CD4-positive, alpha-beta T cell treated with Interleukin-17A for 1 hour (primary cell): ENCODE measurements around the gene RAP1A.
"Not testable (repeated sequence)": the region's sequence is repeated elsewhere in the genome, so short reads cannot be mapped to it uniquely, and the experiment has no call there.

Experiments used
- DNase-seq: peaks from one replicate; pipeline ENCODE4 v3.0.0-alpha.2; 2020

Gene RAP1A

DNA sequence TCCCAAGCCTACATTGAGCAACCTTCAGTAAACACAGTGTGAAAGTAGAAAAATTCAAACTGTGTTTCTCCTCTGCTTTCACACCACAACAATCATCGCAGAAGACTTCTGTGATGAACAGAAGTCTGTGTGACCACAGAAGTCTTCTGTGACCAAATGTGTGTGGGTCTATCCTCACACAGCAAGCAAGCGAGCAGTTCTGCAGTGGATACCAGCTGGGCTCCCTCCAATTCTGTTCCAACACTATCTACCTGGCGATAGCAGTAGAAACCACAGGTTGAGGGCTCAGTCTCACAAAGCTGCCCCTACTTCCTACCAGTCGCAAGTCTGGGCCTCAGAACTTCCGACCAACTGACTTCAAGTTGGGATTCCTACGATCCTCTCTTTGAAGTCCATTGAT lies 21.0 kb upstream of the RAP1A start:
- peak; percentile 56 for DNase-seq

DNA sequence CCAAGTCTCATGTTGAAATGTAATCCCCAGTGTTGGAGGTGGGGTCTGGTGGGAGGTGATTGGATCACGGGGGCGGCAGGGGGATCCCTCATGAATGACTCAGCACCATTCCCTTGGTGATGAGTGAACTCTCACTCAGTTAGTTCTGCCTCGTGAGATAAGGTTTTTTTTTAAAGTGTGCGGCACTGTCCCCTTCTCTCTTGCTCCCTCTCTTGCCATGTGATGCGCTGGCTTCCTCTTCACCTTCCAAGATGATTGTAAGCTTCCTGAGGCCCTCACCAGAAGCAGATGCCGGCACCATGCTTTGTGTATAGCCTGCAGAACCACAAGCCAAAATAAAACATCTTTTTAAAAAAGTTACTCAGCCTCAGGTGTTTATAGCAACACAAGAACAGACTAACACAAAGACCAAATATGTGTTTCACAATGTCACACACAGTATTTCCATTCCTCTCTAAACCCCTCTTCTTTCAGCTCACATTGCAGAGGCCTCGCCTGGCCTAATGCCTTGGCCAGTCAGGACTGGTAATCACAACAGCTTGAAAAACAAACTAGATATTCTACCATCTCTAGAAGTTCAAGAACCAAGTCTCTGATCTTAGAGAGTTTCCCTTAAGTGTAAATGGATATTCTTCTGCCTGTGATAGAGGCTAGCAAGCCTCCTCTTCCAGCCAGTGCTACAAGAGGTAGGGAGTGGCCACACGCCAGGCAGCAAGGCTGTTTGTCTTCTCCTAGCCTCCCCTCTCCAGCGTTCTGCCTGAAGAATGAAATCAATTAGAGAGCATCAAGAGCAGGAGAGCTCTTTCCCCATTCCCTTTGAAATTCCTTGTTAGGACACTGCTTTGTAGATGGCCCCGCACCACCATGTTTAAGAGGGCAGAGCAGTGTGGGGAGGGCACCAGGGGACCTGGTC lies 19.6 kb upstream of the RAP1A start:
- DNase-seq = no peak

DNA sequence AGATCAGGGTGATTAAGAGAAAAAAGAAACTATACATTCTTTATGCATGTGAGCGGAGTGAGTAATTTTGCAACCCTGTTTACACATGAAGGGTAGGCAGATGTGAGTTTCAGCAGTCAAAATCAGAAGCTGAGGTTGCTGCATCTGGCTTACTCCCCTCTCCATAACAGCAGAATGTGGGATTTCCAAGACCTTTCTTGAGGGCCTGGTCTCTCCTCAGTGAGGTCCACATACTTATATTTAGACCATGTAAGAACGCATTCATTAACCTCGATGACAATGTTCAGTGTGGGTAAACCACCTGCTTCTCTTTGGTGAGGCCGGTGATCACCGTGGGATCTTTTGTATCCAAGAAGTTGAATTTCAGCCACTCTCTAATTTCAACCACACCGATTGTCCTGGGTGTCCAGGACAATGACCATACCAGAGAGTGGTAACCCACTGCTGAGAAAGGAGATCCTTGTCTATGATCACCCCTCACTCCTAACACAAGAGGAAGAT lies 18.7 kb upstream of the RAP1A start:
- DNase-seq = no peak

DNA sequence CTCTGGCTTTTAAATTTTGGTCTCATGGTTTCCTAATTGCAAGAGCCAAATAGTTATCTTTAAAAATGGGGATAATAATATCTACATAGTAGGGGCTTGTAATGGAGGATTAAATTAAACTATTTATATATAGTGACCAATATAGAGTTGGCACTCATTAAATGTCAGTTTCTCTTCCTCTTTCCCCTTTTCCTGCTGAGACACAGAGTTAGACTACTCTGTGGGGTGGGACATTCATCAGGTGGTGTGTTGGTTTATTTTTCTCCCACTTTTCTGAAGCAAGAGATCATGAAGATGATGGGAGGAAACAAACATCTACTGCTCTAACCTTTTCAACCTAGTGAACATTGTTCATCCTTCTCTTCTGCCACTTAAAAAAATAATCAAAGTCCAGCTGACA lies 17.3 kb upstream of the RAP1A start:
- DNase-seq = no peak

DNA sequence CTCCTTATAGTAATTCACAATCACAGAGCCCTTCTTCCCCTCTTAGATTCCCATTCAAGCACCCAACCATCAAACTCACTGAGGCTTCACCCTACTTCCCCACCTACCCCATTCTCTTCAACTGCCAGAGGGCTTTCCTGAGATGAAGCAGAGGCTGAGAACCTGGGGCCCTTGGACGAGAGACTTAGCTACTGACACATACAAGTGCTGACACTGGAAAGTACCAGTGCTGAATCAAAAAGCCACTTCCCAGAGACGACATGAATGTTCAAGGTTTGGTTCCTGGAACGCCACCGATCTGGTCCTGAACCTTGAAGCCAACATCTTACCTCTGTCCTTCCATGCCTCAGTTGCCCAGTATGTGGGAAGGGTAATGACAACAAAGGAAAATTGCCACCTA lies 16.6 kb upstream of the RAP1A start:
- DNase-seq = peak; percentile 30

DNA sequence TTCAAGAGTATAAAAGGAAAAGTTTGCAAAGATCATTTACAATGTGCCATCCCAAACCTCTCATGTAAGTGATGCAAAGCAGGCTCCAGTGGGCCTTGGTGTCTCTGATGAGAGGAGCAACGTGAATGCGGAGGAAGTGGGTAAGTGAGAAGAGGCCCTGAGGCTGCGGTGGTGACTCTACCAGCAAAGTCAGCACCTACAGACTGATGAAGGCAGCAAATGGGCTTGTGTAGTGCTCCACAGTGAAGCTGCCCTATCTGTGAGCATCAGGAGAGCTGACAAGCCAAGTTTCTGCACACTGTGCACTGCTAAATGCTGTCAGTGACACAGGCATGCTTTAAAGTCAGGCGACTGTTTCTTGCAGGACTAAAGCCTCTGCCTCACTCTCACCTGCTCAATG lies 15.6 kb upstream of the RAP1A start:
- DNase-seq = peak; percentile 85

DNA sequence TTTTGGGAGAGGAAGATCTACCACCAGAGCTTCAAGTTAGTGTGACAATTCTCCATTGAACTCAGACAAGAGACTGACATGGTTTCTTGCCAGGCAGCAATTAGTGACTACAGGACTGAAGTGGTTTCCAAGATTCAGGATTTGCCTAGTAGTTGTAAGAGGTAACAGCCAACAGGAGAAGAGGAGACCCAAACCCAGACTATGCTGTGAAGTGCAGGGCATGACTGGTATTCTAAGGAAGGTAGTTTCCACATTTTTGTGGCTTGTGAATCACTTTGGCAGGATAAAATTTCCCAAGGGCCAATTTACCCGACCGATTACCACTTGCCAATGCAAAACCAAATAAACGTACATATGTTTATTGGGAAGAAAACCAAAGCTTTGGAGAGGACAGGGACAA lies 14.7 kb upstream of the RAP1A start:
- DNase-seq = no peak

DNA sequence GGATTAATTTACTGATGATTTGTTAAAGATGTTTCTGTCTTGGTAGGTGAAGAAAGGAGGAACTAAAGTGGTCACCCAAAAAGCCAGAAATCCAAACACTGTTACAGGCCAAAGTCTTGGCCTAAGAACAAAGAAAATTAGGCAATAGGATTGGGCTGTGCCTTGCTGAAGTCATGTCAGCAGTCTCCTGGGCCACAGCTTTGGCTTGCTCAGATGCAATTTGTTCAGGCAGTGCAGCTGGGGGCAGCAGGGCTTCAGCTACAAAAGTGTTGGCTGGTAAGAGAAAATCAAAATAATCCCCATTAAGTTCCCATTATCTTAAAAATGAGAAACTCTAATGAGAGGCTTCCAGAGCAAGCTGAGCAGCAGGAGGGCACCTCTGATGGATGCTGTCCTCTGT lies 14.0 kb upstream of the RAP1A start:
- no peak for DNase-seq

DNA sequence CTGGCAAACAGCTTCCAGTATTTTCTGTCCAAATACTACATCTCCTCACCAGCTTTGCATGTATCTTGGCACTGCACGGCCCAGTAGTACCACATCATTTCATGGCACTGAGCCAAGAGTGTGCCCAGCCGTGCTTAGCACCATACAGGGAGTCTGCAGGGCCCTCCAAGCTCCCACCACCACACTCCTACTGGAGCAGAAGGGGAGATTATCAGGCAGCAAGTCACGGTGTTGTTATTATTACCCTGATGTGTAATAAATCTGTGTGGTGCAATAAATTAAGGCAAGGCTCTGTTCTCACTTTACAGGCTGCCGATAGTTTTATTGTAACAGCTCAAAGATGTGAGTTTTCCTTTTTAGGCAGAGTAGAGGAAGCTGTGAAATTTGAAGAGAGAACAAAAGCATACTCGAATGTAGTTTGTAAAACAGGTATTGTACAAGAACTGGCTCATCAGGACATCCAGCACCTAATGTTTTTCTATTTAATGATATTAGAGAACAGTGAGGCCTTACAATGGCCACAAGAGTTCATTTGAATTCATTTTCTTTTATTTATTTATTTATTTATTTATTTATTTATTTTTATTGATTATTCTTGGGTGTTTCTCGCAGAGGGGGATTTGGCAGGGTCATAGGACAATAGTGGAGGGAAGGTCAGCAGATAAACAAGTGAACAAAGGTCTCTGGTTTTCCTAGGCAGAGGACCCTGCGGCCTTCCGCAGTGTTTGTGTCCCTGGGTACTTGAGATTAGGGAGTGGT lies 13.0 kb upstream of the RAP1A start:
- not testable (repeated sequence) for DNase-seq

DNA sequence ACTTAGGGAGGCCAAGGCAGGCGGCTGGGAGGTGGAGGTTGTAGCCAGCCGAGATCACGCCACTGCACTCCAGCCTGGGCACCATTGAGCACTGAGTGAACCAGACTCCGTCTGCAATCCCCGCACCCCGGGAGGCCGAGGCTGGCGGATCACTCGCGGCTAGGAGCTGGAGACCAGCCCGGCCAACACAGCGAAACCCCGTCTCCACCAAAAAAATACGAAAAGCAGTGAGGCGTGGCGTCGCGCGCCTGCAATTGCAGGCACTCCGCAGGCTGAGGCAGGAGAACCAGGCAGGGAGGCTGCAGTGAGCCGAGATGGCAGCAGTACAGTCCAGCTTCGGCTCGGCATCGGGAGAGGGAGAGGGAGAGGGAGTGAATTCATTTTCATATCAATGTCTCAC lies 11.1 kb upstream of the RAP1A start:
- not testable (repeated sequence) for DNase-seq

DNA sequence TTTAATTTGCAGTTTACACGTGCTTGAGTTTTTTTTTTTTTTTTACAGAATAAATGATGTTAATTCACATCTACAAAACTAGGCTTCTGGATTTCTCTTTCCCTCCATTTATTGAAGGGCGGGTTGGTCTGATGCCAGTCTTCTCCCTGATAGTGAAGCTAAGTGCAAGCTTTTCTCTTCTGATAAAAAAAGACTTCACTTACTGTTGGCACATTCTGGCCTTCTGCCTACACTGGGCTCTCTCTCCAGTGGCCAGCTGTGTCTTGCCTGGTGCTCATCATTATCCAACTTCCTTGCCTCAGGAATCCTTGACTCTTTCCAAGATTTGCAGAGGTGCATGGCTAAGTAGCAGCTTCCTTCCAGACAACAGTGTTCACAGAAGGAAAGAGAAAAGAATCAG lies 7.6 kb upstream of the RAP1A start:
- DNase-seq = no peak

DNA sequence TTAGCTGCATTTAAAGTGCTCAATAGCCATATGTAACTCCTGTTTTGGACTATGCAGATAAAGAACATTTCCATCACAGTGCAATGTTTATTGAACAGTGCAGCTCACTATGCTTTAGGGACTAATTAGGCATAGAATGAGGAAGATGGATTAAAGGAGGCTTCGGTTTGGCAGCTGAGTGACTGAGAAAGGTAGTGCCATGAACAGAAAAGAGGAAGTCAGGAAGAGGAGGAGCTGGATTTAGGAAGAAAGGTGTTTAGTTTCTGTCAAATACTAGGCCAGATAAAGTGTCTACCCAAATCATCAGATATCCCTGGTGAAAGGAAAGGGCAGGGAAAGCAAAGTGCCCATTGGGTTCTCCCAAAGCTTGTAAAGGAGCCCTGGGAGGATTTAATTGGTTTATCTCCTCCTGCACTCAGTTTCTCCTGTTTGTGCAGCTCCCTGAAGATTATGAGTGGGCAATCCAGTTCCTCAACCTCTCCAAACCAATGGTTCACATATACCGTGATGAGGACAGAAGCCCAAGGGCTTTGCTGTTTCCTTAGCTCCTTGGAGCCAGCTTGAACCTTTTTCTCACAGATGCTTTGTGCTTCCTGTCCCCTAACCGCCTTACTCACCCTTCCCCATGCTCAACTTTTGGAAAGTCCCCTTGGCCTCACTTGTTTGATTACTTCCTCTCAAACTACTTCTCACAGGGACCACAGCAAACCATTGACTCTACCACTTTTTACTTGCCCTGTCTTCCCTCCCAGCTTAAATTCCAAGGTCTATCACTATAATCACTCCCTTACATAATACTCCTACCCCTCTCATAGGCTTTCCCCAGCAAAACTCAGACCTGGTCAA lies 3.5 kb upstream of the RAP1A start:
- DNase-seq = peak; percentile 82

DNA sequence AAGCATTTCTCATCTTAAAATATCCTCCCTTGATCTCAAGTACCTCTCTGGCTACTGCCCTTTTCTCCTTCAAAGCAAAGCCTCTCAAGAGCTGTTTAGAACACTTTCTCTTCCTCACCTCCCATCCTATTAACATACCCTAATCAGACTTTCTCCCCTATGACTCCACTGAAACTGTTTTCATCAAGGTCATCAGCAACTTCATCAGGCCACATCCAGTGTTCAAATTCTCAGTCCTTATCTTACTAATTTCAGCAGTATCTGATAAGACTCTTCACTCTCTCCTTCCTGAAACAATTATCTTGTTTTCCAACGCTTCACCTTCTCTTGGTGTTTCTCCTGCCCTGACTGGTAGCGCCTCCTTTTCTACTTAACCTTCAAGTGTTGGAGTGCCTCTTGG lies 1.5 kb upstream of the RAP1A start:
- DNase-seq = no peak

DNA sequence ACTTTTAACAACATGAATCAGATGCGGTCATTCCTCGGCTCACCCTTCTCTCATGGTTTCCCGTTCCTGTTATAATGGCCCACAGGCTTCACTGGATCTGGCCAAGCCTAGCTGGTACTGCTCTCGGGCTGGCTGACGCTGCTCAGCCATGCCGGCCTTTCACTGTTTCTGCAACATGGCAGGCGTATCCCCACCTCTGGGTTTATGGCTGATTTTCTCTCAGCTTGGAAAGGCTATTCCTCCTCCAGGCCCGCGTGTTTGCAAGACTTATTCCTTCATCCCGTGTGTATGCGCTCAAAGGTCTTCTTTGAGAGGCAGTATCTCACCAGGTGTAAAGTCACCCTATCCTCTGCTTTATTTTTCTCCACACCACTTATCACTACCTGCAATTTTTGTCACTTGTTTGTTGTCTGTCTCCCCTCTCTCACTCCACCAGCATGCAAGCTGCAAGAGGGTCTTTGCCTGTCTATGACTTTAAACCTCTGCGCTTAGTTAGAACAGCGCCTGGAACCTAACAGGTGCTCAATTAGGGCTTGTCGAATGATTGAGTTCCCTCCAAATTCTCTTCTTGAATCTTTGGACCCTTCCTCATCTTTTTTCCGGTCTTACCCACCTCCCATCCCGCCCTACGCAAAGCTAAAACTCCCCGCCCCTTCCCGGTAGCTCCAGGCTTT lies 491 bp upstream of the RAP1A start:
- DNase-seq = no peak

DNA sequence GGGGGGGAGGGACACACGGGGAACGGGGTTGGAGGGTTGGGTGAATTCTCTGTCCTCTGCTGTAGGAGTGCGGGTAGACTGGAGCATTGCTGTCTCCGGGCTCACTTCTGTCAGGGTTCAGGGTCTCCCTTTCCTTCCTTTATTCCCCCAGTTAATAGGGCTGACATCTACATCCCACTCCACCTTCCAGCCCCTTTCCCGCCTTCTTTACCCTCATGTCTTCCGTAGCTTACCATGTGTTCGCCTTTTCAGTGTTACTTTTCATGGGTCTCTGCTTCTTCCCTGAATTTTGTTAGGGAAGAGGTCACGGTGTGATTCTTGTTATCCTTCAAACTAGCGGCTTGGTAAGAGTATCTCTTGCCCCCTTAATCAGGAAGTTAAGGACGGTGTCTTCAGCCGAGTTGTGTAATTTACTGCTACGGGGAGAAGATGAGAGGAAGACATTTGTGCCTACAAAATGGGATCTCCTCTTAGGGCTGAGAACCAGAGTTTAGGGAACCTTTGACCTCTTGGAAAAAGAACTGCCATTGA lies 917 bp downstream of the RAP1A start:
- no peak for DNase-seq

DNA sequence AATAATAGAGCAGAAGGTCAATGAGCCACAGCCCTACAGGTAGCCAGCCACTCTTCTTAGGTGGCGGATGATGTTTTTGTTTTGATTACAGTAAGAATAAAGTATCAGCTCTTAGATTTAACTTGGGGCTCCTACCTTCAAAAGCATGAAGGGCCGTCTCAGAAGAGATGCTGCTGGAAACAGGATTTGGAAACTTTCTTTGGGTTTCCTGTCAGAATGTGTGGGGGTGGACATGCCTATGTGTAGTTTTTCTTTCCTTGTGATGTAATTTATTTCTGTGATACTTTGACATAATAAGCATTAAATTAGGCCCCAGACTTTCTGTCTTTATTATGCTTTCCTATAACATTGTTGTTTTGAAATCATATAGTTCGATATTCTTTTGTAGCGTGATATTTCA lies 1.5 kb downstream of the RAP1A start:
- DNase-seq = peak; percentile 62

DNA sequence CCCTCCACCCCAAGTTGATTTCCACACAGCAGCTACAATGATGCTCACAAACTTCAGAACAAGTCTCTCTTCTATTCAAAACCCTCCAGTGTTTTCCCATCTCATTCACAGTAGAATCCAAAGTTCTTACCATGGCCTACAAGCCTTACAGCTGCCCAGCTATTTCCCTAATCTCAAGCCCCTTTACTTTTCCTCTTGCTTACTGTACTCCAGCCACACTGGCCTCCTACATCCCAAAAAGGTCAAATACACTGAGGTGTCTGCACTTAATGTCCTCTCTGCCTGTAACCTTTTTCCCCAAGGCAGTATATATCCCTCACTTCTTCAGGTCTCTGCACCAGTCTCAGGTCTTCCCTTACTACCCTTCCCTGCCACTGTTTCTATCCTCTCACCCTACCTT lies 2.6 kb downstream of the RAP1A start:
- no peak for DNase-seq

DNA sequence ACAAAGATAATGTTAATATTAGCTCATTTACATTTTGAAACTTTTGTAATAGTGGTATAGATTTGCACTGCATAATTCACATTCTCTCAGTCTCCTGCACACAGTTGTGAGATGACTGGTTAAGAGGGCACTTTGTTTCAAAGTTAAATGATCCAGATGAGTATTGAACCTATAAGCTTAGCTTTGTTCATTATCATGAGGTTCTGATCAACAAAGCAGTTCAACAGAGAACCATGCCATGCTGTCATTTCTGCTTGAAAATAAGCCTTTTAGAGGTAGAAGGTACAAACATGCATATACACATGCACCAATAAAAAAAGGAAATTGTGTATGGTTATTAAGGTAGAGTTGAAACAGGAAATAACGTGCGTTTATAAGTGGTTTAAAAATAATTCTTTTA lies 4.8 kb downstream of the RAP1A start:
- peak; percentile 74 for DNase-seq

DNA sequence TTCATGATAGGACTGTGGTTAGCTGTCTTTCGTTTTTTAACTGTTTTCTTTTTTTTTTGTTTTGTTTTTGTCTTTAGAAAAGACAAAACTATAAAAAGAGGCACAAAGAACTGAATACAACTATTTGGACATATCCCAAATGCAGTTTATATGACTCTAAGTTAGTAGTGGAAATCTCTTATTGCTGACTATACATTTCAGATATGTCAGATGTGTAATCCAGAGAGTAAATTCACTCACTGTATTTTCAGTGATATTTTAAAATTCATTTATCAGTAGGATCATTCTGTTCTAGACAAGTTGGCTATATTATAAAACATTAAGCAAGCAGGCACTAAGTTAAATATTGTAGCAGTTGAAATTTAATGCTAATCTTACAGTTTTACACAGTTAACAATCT lies 5.7 kb downstream of the RAP1A start:
- no peak for DNase-seq

DNA sequence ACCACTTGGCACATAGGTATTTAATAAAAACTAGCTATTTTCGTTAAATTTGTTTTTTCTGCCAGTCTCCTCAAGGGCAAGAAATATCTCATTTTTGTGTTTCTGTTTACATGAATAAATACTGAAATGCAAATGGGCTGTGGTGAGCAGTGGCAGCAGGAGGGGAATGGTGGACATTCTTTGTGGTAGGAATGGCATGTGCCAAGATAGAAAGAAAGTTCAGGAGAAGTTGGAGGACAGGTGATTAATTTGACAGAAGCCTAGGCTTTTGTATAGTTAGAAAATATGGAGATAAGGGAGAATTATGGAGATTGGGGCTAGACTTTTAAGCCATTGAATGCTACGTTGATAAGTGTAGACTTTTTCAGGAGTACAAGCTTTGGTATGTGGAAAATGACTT lies 8.6 kb downstream of the RAP1A start:
- DNase-seq = no peak

DNA sequence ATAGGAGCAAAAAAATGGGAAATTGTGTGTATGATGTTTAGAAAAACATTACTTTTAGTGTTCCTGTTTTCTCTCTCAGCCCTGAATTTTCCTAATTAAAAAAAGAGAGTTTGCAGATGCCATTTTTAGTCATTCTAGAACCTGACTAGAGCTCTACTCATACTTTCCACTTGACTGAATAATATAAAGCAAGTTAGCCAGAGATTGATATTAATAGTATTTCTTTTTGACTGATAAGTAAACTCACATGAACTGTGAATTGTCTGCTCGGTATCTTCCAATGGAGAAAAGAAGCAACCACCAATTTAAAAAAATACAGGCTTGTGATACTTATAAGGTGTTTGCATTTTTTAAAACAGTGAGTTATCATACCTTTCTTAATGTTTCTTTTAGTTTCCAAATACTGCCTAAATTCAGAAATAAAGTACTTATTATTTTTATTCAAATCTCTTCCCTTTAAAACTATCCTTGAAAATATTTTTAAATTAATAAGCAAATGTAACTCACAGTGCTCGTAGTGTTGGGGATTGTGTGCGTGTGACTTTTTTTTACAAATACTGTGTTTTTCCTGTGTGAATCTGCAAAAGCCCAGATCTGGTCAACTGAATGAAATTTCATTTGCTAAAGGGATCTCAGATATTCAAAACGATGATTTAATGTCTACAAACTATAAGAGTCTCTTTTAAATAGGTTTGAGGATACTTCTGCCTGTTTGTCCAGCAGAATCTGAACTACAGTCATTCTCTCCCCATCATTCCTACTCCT lies 9.8 kb downstream of the RAP1A start:
- no peak for DNase-seq

DNA sequence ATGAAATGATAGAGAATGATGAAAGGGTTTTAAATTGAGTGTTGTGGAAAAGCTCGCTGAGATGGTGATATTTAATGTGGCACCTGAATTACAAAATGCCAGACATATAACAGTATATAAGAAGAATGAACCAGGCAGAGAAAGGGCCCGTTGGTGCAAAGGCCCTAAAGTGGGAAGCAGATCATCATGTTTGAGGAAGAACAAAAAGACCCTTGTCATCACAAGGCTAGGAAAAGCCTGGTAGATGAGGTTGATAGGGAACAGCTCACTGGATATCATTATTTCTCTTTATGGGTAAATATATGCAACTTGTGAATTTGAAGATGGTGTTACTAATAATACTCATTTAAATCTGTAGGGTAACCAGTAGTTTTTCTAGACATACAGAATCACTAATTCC lies 11.0 kb downstream of the RAP1A start:
- DNase-seq = no peak
